H9 (cell line): Measurements from ENCODE around the gene ADAM30. TPM values are rescaled to one million over a fixed set of nuclear protein-coding genes. Genes with fewer than 3 reads are reported as not detected.

Experiments
- DNase-seq: peaks from one replicate; pipeline ENCODE4 v3.0.0-alpha.2; 2017
- H2AFZ ChIP-seq: one replicate; pipeline ENCODE4 v1.6.1; 2013; ENCODE audit warnings: mild to moderate bottlenecking, low read length, control low read depth, moderate library complexity
- H2AK5ac ChIP-seq: 2 replicates; pipeline ENCODE4 v1.6.1; 2013; ENCODE audit warnings: low read length, control low read depth, mixed read lengths; ENCODE audit not compliant: insufficient read length
- H2BK120ac ChIP-seq: one replicate; pipeline ENCODE4 v1.6.1; 2013; ENCODE audit warnings: low read depth, mild to moderate bottlenecking, low read length, control low read depth, inconsistent platforms; ENCODE audit not compliant: poor library complexity, severe bottlenecking
- H2BK12ac ChIP-seq: 2 replicates; pipeline ENCODE4 v1.6.1; 2013; ENCODE audit warnings: low read length, control low read depth, mixed read lengths, low read depth; ENCODE audit not compliant: insufficient read length
- H2BK15ac ChIP-seq: 2 replicates; pipeline ENCODE4 v1.6.1; 2013; ENCODE audit warnings: low read depth, low read length, control low read depth
- H2BK20ac ChIP-seq: one replicate; pipeline ENCODE4 v1.6.1; 2013; ENCODE audit warnings: low read depth, mild to moderate bottlenecking, low read length, control low read depth, inconsistent platforms; ENCODE audit not compliant: poor library complexity, severe bottlenecking
- H2BK5ac ChIP-seq: 2 replicates; pipeline ENCODE4 v1.6.1; 2013; ENCODE audit warnings: low read length, control low read depth, mixed read lengths; ENCODE audit not compliant: insufficient read length
- H3K14ac ChIP-seq: 2 replicates; pipeline ENCODE4 v1.6.1; 2013; ENCODE audit warnings: low read length, control low read depth; ENCODE audit not compliant: insufficient read depth
- H3K18ac ChIP-seq: 2 replicates; pipeline ENCODE4 v1.6.1; 2013; ENCODE audit warnings: low read depth, mild to moderate bottlenecking, mixed read lengths, low read length, control low read depth; ENCODE audit not compliant: insufficient read length
- H3K23ac ChIP-seq: 2 replicates; pipeline ENCODE4 v1.6.1; 2013; ENCODE audit warnings: low read length, control low read depth, mixed read lengths, low read depth; ENCODE audit not compliant: insufficient read length
- H3K23me2 ChIP-seq: 2 replicates; pipeline ENCODE4 v1.6.1; 2013; ENCODE audit warnings: low read depth, mild to moderate bottlenecking, mixed read lengths, low read length, control low read depth; ENCODE audit not compliant: insufficient read length, poor library complexity, severe bottlenecking
- H3K27ac ChIP-seq: 2 replicates; pipeline ENCODE4 v1.5.1; 2013; ENCODE audit warnings: low read length, control low read depth, mixed read lengths, low read depth; ENCODE audit not compliant: insufficient read length
- H3K27me3 ChIP-seq: 2 replicates; pipeline ENCODE4 v1.6.1; 2013; ENCODE audit warnings: low read length, control low read depth, inconsistent platforms; ENCODE audit not compliant: insufficient read depth
- H3K4ac ChIP-seq: 2 replicates; pipeline ENCODE4 v1.6.1; 2013; ENCODE audit warnings: low read depth, mild to moderate bottlenecking, control low read depth, inconsistent platforms, low read length, moderate library complexity
- H3K4me1 ChIP-seq: 2 replicates; pipeline ENCODE4 v1.6.1; 2013; ENCODE audit warnings: low read length, control low read depth, inconsistent platforms; ENCODE audit not compliant: insufficient read depth
- H3K4me2 ChIP-seq: 2 replicates; pipeline ENCODE4 v1.6.1; 2013; ENCODE audit warnings: low read length, control low read depth, mixed read lengths; ENCODE audit not compliant: insufficient read length, insufficient read depth
- H3K56ac ChIP-seq: 2 replicates; pipeline ENCODE4 v1.6.1; 2013; ENCODE audit warnings: low read depth, mild to moderate bottlenecking, mixed read lengths, low read length, control low read depth; ENCODE audit not compliant: insufficient read length
- H3K79me1 ChIP-seq: 2 replicates; pipeline ENCODE4 v1.6.1; 2013; ENCODE audit warnings: low read depth, mild to moderate bottlenecking, moderate library complexity, low read length, control low read depth, inconsistent platforms; ENCODE audit not compliant: insufficient read depth, poor library complexity, severe bottlenecking
- H3K79me2 ChIP-seq: 2 replicates; pipeline ENCODE4 v1.6.1; 2013; ENCODE audit warnings: low read length, control low read depth, inconsistent platforms; ENCODE audit not compliant: insufficient read depth
- H3K9ac ChIP-seq: 2 replicates; pipeline ENCODE4 v1.6.1; 2013; ENCODE audit warnings: low read length, control low read depth, mixed read lengths; ENCODE audit not compliant: insufficient read length; ENCODE audit errors: extremely low read depth
- H3K9me3 ChIP-seq: one replicate; pipeline ENCODE4 v1.6.1; 2013; ENCODE audit warnings: low read depth, low read length, inconsistent platforms; ENCODE audit not compliant: control insufficient read depth
- H3T11ph ChIP-seq: one replicate; pipeline ENCODE4 v1.6.1; 2013; ENCODE audit warnings: mild to moderate bottlenecking, low read length, control low read depth, inconsistent platforms
- H4K20me1 ChIP-seq: one replicate; pipeline ENCODE4 v1.6.1; 2013; ENCODE audit not compliant: control insufficient read depth, insufficient read length, insufficient read depth
- H4K5ac ChIP-seq: 2 replicates; pipeline ENCODE4 v1.6.1; 2013; ENCODE audit warnings: low read depth, mild to moderate bottlenecking, mixed read lengths, low read length, control low read depth; ENCODE audit not compliant: insufficient read length
- H4K8ac ChIP-seq: replicated peaks from 2 replicates; pipeline ENCODE4 v1.6.1; 2013; ENCODE audit warnings: low read length, control low read depth, mixed read lengths, low read depth; ENCODE audit not compliant: insufficient read length
- H4K91ac ChIP-seq: 2 replicates; pipeline ENCODE4 v1.6.1; 2013; ENCODE audit warnings: low read depth, mild to moderate bottlenecking, moderate library complexity, mixed read lengths, low read length, control low read depth; ENCODE audit not compliant: insufficient read length
- H3K27ac Mint-ChIP-seq, 3 experiments: 2 replicates in 2 of 3; 3 replicates in 1 of 3; pipeline ENCODE4 v1.8.0; 2020 to 2021; ENCODE audit warnings: mixed read lengths in 3 of 3, mild to moderate bottlenecking in 1 of 3, moderate library complexity in 1 of 3
- H3K27me3 Mint-ChIP-seq: 2 replicates; pipeline ENCODE4 v1.8.0; 2021; ENCODE audit warnings: low read depth, mild to moderate bottlenecking, moderate library complexity, mixed read lengths
- H3K36me3 Mint-ChIP-seq, 3 experiments: 2 replicates in 2 of 3; 3 replicates in 1 of 3; pipeline ENCODE4 v1.8.0; 2020 to 2021; ENCODE audit warnings: low read depth in 3 of 3, mixed read lengths in 3 of 3; ENCODE audit not compliant: insufficient read depth in 1 of 3
- H3K4me1 Mint-ChIP-seq, 2 experiments: 2 replicates each; pipeline ENCODE4 v1.8.0; 2020; ENCODE audit warnings: mixed read lengths in 2 of 2
- H3K4me3 Mint-ChIP-seq, 2 experiments: 2 replicates in 1 of 2; 3 replicates in 1 of 2; pipeline ENCODE4 v1.8.0; 2020 to 2021; ENCODE audit warnings: mild to moderate bottlenecking in 2 of 2, mixed read lengths in 2 of 2, moderate library complexity in 1 of 2
- H3K9me3 Mint-ChIP-seq, 2 experiments: 2 replicates in 1 of 2; 3 replicates in 1 of 2; pipeline ENCODE4 v1.8.0; 2020; ENCODE audit warnings: mild to moderate bottlenecking in 2 of 2, mixed read lengths in 2 of 2, moderate library complexity in 1 of 2
- CTCF ChIP-seq: fragments of 200-600 bp; sonication (generic); conservative IDR thresholded peaks from 3 replicates; pipeline ENCODE4 v1.8.0; 2021; ENCODE audit warnings: antibody characterized with exemption, mild to moderate bottlenecking
- WGBS: extraction: QIAGEN DNeasy Blood & Tissue Kit; methylation state at CpG from one replicate; pipeline ENCODE4 v1.1.7; 2013; ENCODE audit warnings: missing lambda C conversion rate, low lambda C conversion rate, mixed read lengths; ENCODE audit not compliant: insufficient read length; ENCODE audit errors: extremely low coverage; 5-methylcytosine and 5-hydroxymethylcytosine counted together
- long read RNA-seq: library from polyadenylated mRNA; unstranded; transcript quantifications from one replicate; pipeline ENCODE4 v2.0.0, GENCODE V29; 2020
- total RNA-seq: library from RNA; stranded (reverse); gene quantifications from 2 replicates; pipeline ENCODE4 v1.2.1, GENCODE V29; 2021

The ADAM30 gene
- not detected in 2 replicates for total RNA-seq
- long read RNA-seq = 0 reads

GRCh38 chr1:119896303-119896702 lies at the start of gene ADAM30:
Gene ADAM30, minus strand, starts transcription at chr1:119896515. Its CDS starts 179 bp downstream, at chr1:119896336.
- H3K27ac ChIP-seq = no peak within 1 kb of the TSS
- no peaks in the 10 kb centered on the region for H4K20me1 ChIP-seq
- no peak within 1 kb of the TSS for H2BK5ac ChIP-seq
- no peak within 1 kb of the TSS for H3K18ac ChIP-seq
- no peak within 1 kb of the TSS for H3K4me2 ChIP-seq
- no peaks in the 10 kb centered on the region for H3K79me1 ChIP-seq
- Mint-ChIP-seq H3K4me1 (no peaks in the 10 kb centered on the region), H3K4me3 (peak within 1 kb of the TSS in 1 of 2 experiments; percentile 6; a peak in 2 of 5 replicates), H3K27me3 (peaks cover 6% of the 10 kb centered on the region), H3K36me3 (no peaks in the 10 kb centered on the region), H3K27ac (no peak within 1 kb of the TSS; a peak in 1 of 7 replicates), H3K9me3 (no peaks in the 10 kb centered on the region)
- WGBS = 100% methylated on average over 3 of the region's 24 CpGs
- no peak within 1 kb of the TSS for H3T11ph ChIP-seq
- no peak within 1 kb of the TSS for H2BK20ac ChIP-seq
- H3K4ac ChIP-seq = no peak within 1 kb of the TSS
- H4K91ac ChIP-seq = no peak within 1 kb of the TSS
- peak; percentile 61 for TF ChIP-seq CTCF
- no peaks in the 10 kb centered on the region for H3K23me2 ChIP-seq
- no peak within 1 kb of the TSS for H3K14ac ChIP-seq
- H2AFZ ChIP-seq = no peak within 1 kb of the TSS
- peak; percentile 74 for DNase-seq
- no peak within 1 kb of the TSS for H3K9ac ChIP-seq
- H3K79me2 ChIP-seq = no peaks in the 10 kb centered on the region
- no peak within 1 kb of the TSS for H4K8ac ChIP-seq
- no peak within 1 kb of the TSS for H3K23ac ChIP-seq
- no peak within 1 kb of the TSS for H2AK5ac ChIP-seq
- H3K56ac ChIP-seq = no peak within 1 kb of the TSS
- no peak within 1 kb of the TSS for H2BK120ac ChIP-seq
- no peak within 1 kb of the TSS for H2BK15ac ChIP-seq
- H3K4me1 ChIP-seq = no peaks in the 10 kb centered on the region
- H3K27me3 ChIP-seq = no peaks in the 10 kb centered on the region; the same call in 1 of the 2 replicates
- H2BK12ac ChIP-seq = no peak within 1 kb of the TSS
- no peaks in the 10 kb centered on the region for H3K9me3 ChIP-seq
- no peak within 1 kb of the TSS for H4K5ac ChIP-seq
